T1000 (cell line): Measurements from ENCODE around the gene CH25H.
A peak's percentile ranks its signal among the peaks of the same experiment; 100 is the strongest.
"Not testable (repeated sequence)": the region's sequence is repeated elsewhere in the genome, so short reads cannot be mapped to it uniquely, and the experiment has no call there.

Source experiments
- DNase-seq: peaks from one replicate; lab custom pipeline; 2025; ENCODE audit warnings: mixed read lengths; lab: John Stamatoyannopoulos, UW

CH25H gene

GRCh38 chr10:89207181-89207800 is at the start of gene CH25H:
TSS of gene CH25H (minus strand) at chr10:89207317. CDS start at chr10:89207292, 25 bp downstream.
- DNase-seq: peak; percentile 44

GRCh38 chr10:89256340-89256739 is 49.2 kb upstream of the CH25H start:
- no peak for DNase-seq

- no peak for DNase-seq
Measured at GRCh38 chr10:89255793-89256192, 48.7 kb upstream of the CH25H start.

- not testable (repeated sequence) for DNase-seq
Measured at GRCh38 chr10:89255091-89255579, 48.0 kb upstream of the CH25H start.

GRCh38 chr10:89252225-89252585 is 45.1 kb upstream of the CH25H start:
- DNase-seq: no peak

- peak; percentile 95 for DNase-seq
Measured at GRCh38 chr10:89251409-89252224, 44.5 kb upstream of the CH25H start, which contains the start of gene LIPA. TSS of gene LIPA (minus strand) at chr10:89251775. CDS start at chr10:89247648, 4,127 bp downstream.

GRCh38 chr10:89250865-89251408 is 43.8 kb upstream of the CH25H start:
- no peak for DNase-seq

GRCh38 chr10:89248990-89249389 is 41.9 kb upstream of the CH25H start:
- no peak for DNase-seq

- DNase-seq: not testable (repeated sequence)
Measured at GRCh38 chr10:89247623-89248022, 40.5 kb upstream of the CH25H start.

- DNase-seq: no peak
Measured at GRCh38 chr10:89245802-89246201, 38.7 kb upstream of the CH25H start.

- DNase-seq: no peak
Measured at GRCh38 chr10:89242840-89243568, 35.9 kb upstream of the CH25H start.

GRCh38 chr10:89242345-89242684 is 35.2 kb upstream of the CH25H start:
- no peak for DNase-seq

- DNase-seq: no peak
Measured at GRCh38 chr10:89241486-89242344, 34.6 kb upstream of the CH25H start.

GRCh38 chr10:89241026-89241425 is 33.9 kb upstream of the CH25H start:
- no peak for DNase-seq

- no peak for DNase-seq
Measured at GRCh38 chr10:89240519-89240918, 33.4 kb upstream of the CH25H start.

GRCh38 chr10:89238956-89239644 is 32.0 kb upstream of the CH25H start:
- DNase-seq: no peak

- no peak for DNase-seq
Measured at GRCh38 chr10:89237849-89238248, 30.7 kb upstream of the CH25H start.

- DNase-seq: no peak
Measured at GRCh38 chr10:89236226-89236797, 29.2 kb upstream of the CH25H start.

- DNase-seq: no peak
Measured at GRCh38 chr10:89235073-89235798, 28.1 kb upstream of the CH25H start.

GRCh38 chr10:89233033-89233432 is 25.9 kb upstream of the CH25H start:
- no peak for DNase-seq
